ENCODE data around the gene MAML2. TPM values are rescaled to one million over a fixed set of nuclear protein-coding genes. Genes with fewer than 3 reads are reported as not detected.

The MAML2 gene
- total RNA-seq, 4 donors from 2014 or later, result 34.3 to 58.8 (median 56.0) TPM

- TF ChIP-seq CTCF (IDR thresholded peaks at IDR 0.05; ENCODE audit: low read depth), result no peak
These were observed 319.7 kb downstream of the MAML2 start for GRCh38 chr11:96023275-96023674.

- no peak for TF ChIP-seq CTCF (IDR thresholded peaks at IDR 0.05; ENCODE audit: low read depth)
These were observed 320.9 kb downstream of the MAML2 start for GRCh38 chr11:96021901-96022650.

- no peak for TF ChIP-seq CTCF (IDR thresholded peaks at IDR 0.05; ENCODE audit: low read depth)
These were observed 322.9 kb downstream of the MAML2 start for GRCh38 chr11:96019810-96020747.

GRCh38 chr11:96019281-96019680 lies 323.7 kb downstream of the MAML2 start:
- no peak for TF ChIP-seq CTCF (IDR thresholded peaks at IDR 0.05; ENCODE audit: low read depth)

- no peak for TF ChIP-seq CTCF (IDR thresholded peaks at IDR 0.05; ENCODE audit: low read depth)
These were observed 325.1 kb downstream of the MAML2 start for GRCh38 chr11:96017856-96018255.

GRCh38 chr11:96016978-96017502 lies 326.0 kb downstream of the MAML2 start:
- no peak for TF ChIP-seq CTCF (IDR thresholded peaks at IDR 0.05; ENCODE audit: low read depth)
